Stomach (tissue), 9 donors: ENCODE measurements around the gene THADA. TPM values are rescaled to one million over a fixed set of nuclear protein-coding genes. Genes with fewer than 3 reads are reported as not detected.
A peak's percentile ranks its signal among the peaks of the same experiment; 100 is the strongest.

Experiments
- DNase-seq, 2 donors: peaks; one replicate each; pipeline versions ENCODE4 v3.0.0 to v3.0.0-alpha.2; 2013 to 2019
- H3K27ac ChIP-seq, 5 donors: fragments of 200-600 bp in 4 of 5; sonication (generic) in 4 of 5; one replicate each; pipeline ENCODE4 v1.5.1; 2013 to 2019; ENCODE audit warnings: mild to moderate bottlenecking in 1 of 5, moderate library complexity in 1 of 5
- H3K27me3 ChIP-seq, 3 donors: fragments of 200-600 bp; sonication (generic); one replicate each; pipeline ENCODE4 v1.5.1; 2017 to 2019; ENCODE audit warnings: mixed run types in 1 of 3
- H3K36me3 ChIP-seq, 4 donors: fragments of 200-600 bp; sonication (generic); 1 replicate in 3 of 4; 2 replicates in 1 of 4; pipeline ENCODE4 v1.5.1; 2016 to 2019
- H3K4me1 ChIP-seq, 4 donors: fragments of 200-600 bp; sonication (generic); one replicate each; pipeline ENCODE4 v1.5.1; 2016 to 2019
- H3K4me3 ChIP-seq, 4 donors: fragments of 200-600 bp; sonication (generic) in 3 of 4; one replicate each; pipeline ENCODE4 v1.5.1; 2016 to 2019; ENCODE audit warnings: mild to moderate bottlenecking in 1 of 4
- H3K9me3 ChIP-seq, 4 donors: fragments of 200-600 bp; sonication (generic); one replicate each; pipeline ENCODE4 v1.5.1; 2016 to 2019
- EP300 ChIP-seq: sonication (generic); formaldehyde crosslinking; IDR thresholded peaks from one replicate; pipeline ENCODE4 v1.6.1; 2017; ENCODE audit warnings: antibody characterized with exemption
- POLR2A ChIP-seq, 4 donors: fragments of 450-650 bp; IDR thresholded peaks; one replicate each; pipeline ENCODE4 v1.6.1; 2016; ENCODE audit warnings: antibody characterized with exemption in 4 of 4, control low read depth in 2 of 4, mild to moderate bottlenecking in 1 of 4, moderate library complexity in 1 of 4
- POLR2AphosphoS5 ChIP-seq, 3 donors: sonication (generic); formaldehyde crosslinking; IDR thresholded peaks; one replicate each; pipeline ENCODE4 v1.6.1; 2016; ENCODE audit warnings: antibody characterized with exemption in 3 of 3
- WGBS, 5 donors: extraction: QIAGEN DNeasy Blood & Tissue Kit in 3 of 5; methylation state at CpG; one replicate each; pipeline versions ENCODE4 v1.1.5 to v1.1.7; 2013 to 2018; 5-methylcytosine and 5-hydroxymethylcytosine counted together
- intact Hi-C: fragments of 100-400 bp; cut with DNase I; formaldehyde crosslinking; loops from one replicate; pipeline ENCODE4 v1.15.1; 2023; ENCODE audit warnings: low total_unique reads
- polyA plus RNA-seq, 3 donors: library from polyadenylated mRNA; stranded (reverse); fragments of 200-250 nt; gene quantifications; one replicate each; pipeline ENCODE4 v1.2.3, GENCODE V29; 2013
- total RNA-seq, 5 donors: library from RNA; depleted of rRNA; stranded (reverse); fragments of >200 nt; gene quantifications; one replicate each; pipeline versions ENCODE4 v1.1.0 to v1.2.3, GENCODE V29; 2014 to 2016
- TF ChIP-seq, protein P1 (sequence below), 7 experiments: fragments of 450-650 bp in 4 of 7; fragments of 200-600 bp in 3 of 7; sonication (generic) in 3 of 7; IDR thresholded peaks; one replicate each; pipeline ENCODE4 v1.5.1; 2016 to 2019; ENCODE audit warnings: antibody characterized with exemption in 7 of 7, control low read depth in 2 of 7, mild to moderate bottlenecking in 1 of 7
- donor health status: healthy with polysubstance abuse.
- donor health status: Bipolar disorder and iron deficiency.
- donor health status: healthy.

The THADA gene
- total and polyA plus RNA-seq, 8 donors, result 8.0 to 109 (median 31.9) TPM

DNA sequence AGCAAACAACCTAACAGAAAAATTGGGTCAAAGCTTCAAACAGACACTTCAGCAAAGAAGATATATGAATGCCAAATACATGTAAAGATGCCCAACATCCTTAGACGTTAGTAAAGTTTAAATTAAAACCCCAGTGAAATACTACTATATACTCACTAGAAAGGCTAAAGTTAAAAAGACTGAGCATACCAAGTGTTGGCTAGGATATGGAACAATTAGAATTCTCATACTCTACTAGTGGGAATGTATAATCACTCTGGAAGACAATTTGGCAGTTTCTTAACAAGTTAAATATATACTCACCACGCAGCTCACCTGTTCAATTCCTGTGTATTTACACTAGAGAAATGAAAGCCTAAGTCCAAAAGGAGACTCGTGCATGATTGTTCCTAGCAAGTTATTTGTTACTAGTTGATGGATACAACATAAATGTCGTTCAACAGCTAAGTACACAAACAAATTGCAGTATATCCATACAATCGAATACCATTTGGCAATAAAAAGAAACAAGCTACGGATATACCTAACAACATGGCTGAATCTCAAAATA lies 185.7 kb downstream of the THADA start:
- intact Hi-C loops, result no loop called here
- peaks cover 0 to 42% (median 11%) of the 10 kb centered on the region in 4 donors for H3K4me1 ChIP-seq
- TF ChIP-seq POLR2AphosphoS5 (IDR thresholded peaks at IDR 0.05), result no peak
- 82 to 89% (median 83%) methylated on average over 6 of the region's 6 CpGs for WGBS, 5 donors
- H3K4me3 ChIP-seq, result no peak overlapping the region
- H3K27ac ChIP-seq, result no peak overlapping the region
- no peaks in the 10 kb centered on the region for H3K27me3 ChIP-seq
- H3K9me3 ChIP-seq, result no peaks in the 10 kb centered on the region
- peaks cover 0 to 4% (median 0%) of the 10 kb centered on the region in 4 donors for H3K36me3 ChIP-seq
- DNase-seq, result no peak

DNA sequence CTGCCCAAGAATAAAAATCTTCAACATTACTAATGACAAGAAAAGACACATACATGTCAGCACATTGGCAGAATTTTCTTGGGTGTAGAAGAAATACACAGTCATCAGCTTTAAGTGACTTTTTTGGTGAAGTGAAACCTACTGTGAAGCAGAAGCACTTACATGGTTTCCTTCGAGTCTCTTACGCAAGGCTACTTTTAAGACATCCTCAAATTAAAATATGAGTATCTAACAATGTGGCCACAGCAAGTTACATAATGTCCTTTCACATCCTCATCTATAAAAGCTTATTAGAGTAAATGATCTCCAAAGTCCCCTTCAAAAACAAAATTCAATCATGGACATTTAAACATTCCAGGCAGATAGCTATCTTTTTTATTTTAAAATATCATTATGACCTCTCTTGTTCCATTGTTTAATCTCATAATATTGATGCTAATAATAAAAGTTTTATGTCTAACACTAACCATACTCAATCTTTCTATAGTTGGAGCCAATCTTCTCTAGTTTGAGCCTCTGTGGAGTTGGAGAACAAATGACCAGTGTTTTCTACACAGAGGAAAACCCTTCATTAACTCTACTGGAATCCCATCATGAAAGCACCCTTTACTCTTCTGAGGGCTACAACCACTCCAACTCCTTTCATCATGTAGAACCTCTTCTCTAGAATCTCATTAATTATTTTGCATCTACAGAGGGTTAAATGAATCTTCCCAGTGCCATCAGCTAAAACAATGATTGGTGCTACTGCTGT lies 187.3 kb downstream of the THADA start:
- Histone ChIP-seq H3K4me3 (no peak overlapping the region), H3K9me3 (no peaks in the 10 kb centered on the region), H3K27me3 (no peaks in the 10 kb centered on the region), H3K36me3 (peaks cover 0 to under 1% (median 0%) of the 10 kb centered on the region in 4 donors), H3K4me1 (peaks cover 0 to 49% (median 10%) of the 10 kb centered on the region in 4 donors), H3K27ac (peak overlapping the region in 2 of 5 donors; percentile 9 to 33)
- no peak for DNase-seq
- WGBS, 5 donors, result 74 to 86% (median 85%) methylated on average over 2 of the region's 2 CpGs
- intact Hi-C loops, result no loop called here
- TF ChIP-seq EP300 (no peak), POLR2A (IDR thresholded peaks at IDR 0.05) (no peak), POLR2AphosphoS5 (IDR thresholded peaks at IDR 0.05) (no peak)
- TF ChIP-seq, protein P1, sequence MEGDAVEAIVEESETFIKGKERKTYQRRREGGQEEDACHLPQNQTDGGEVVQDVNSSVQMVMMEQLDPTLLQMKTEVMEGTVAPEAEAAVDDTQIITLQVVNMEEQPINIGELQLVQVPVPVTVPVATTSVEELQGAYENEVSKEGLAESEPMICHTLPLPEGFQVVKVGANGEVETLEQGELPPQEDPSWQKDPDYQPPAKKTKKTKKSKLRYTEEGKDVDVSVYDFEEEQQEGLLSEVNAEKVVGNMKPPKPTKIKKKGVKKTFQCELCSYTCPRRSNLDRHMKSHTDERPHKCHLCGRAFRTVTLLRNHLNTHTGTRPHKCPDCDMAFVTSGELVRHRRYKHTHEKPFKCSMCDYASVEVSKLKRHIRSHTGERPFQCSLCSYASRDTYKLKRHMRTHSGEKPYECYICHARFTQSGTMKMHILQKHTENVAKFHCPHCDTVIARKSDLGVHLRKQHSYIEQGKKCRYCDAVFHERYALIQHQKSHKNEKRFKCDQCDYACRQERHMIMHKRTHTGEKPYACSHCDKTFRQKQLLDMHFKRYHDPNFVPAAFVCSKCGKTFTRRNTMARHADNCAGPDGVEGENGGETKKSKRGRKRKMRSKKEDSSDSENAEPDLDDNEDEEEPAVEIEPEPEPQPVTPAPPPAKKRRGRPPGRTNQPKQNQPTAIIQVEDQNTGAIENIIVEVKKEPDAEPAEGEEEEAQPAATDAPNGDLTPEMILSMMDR (IDR thresholded peaks at IDR 0.05), result no peak

- TF ChIP-seq POLR2AphosphoS5 (IDR thresholded peaks at IDR 0.05) (no peak), POLR2A (IDR thresholded peaks at IDR 0.05) (no peak), EP300 (no peak)
- TF ChIP-seq, protein P1 (IDR thresholded peaks at IDR 0.05), result no peak
- WGBS, 5 donors, result 75 to 98% (median 89%) methylated on average over 2 of the region's 2 CpGs
- H3K27me3 ChIP-seq, result no peaks in the 10 kb centered on the region
- intact Hi-C loops, result no loop called here
- no peaks in the 10 kb centered on the region for H3K9me3 ChIP-seq
- H3K27ac ChIP-seq, result peak overlapping the region in 2 of 5 donors; percentile 9 to 33
- no peak overlapping the region for H3K4me3 ChIP-seq
- no peak for DNase-seq
- H3K4me1 ChIP-seq, result peaks cover 0 to 50% (median 10%) of the 10 kb centered on the region in 4 donors
- H3K36me3 ChIP-seq, result no peaks in the 10 kb centered on the region
Observed at GRCh38 chr2:43407935-43408334, 187.9 kb downstream of the THADA start.

DNA sequence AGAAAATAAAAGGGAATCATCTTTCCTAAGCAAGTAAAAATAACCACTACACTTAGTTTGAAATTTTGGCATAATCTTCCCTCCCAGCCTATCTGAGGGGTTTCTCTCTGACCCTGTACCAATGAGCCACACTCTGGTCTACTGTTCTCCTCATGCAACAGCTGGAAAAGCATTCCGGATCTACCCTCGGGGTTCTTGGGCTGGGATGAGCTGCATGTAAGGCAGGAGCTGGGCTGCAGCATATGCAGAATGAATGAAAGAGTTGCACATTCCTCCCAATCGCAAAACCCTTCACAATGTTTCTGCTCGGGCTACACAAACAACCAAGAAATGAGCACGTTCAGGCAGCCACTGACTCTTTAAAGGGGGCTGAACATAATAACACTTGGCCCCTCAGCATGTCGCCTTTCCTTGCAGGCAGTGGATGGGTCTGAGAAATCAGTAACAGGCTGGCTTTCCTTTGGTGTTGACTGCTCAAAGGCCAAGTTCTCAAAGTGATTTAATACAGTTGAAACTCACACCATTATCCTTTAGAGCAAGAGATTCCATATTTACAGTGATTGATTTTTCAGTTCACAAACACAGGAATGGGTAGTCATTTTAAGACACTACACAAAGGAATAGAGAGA lies 189.1 kb downstream of the THADA start:
- intact Hi-C loops, result no loop called here
- H3K27ac ChIP-seq, result no peak overlapping the region
- no peak for DNase-seq
- WGBS, 5 donors, result 62 to 89% (median 72%) methylated on average over 6 of the region's 6 CpGs
- H3K27me3 ChIP-seq, result no peaks in the 10 kb centered on the region
- TF ChIP-seq EP300, result no peak
- no peaks in the 10 kb centered on the region for H3K9me3 ChIP-seq
- H3K4me1 ChIP-seq, result peaks cover 0 to 48% (median 12%) of the 10 kb centered on the region in 4 donors
- H3K4me3 ChIP-seq, result no peak overlapping the region
- H3K36me3 ChIP-seq, result no peaks in the 10 kb centered on the region

GRCh38 chr2:43405829-43406228 lies 190.0 kb downstream of the THADA start:
- no peaks in the 10 kb centered on the region for H3K36me3 ChIP-seq
- no peak overlapping the region for H3K27ac ChIP-seq
- no peak for DNase-seq
- intact Hi-C loops, result no loop called here
- H3K4me1 ChIP-seq, result peaks cover 0 to 49% (median 14%) of the 10 kb centered on the region in 4 donors
- H3K4me3 ChIP-seq, result no peak overlapping the region
- 61 to 95% (median 81%) methylated on average over 1 of the region's 1 CpG for WGBS, 5 donors
- H3K9me3 ChIP-seq, result no peaks in the 10 kb centered on the region
- TF ChIP-seq, protein P1 (IDR thresholded peaks at IDR 0.05), result no peak
- TF ChIP-seq POLR2AphosphoS5 (IDR thresholded peaks at IDR 0.05), result no peak
- no peak for TF ChIP-seq EP300
- TF ChIP-seq POLR2A (IDR thresholded peaks at IDR 0.05), result no peak
- H3K27me3 ChIP-seq, result no peaks in the 10 kb centered on the region
